GM18505 (cell line): ENCODE results near the gene ZFAND2B.

Source experiments
- ATAC-seq: cut with Tn5 transposase; IDR thresholded peaks from one replicate; pipeline ENCODE4 v1.9.1; 2021; ENCODE audit not compliant: unreplicated experiment
- POLR2A ChIP-seq: IDR thresholded peaks from 4 replicates; pipeline ENCODE4 v1.6.1; 2011; ENCODE audit warnings: borderline replicate concordance; ENCODE audit not compliant: insufficient read depth, insufficient read length; ENCODE audit errors: extremely low read depth

Gene ZFAND2B

GRCh38 chr2:219169930-219170654, 36.5 kb upstream of the ZFAND2B start, which contains the start of gene SLC23A3:
SLC23A3 (minus strand) TSS chr2:219170029; CDS start chr2:219169984, 45 bp downstream.
- no peak for ATAC-seq
- no peak for TF ChIP-seq POLR2A

DNA sequence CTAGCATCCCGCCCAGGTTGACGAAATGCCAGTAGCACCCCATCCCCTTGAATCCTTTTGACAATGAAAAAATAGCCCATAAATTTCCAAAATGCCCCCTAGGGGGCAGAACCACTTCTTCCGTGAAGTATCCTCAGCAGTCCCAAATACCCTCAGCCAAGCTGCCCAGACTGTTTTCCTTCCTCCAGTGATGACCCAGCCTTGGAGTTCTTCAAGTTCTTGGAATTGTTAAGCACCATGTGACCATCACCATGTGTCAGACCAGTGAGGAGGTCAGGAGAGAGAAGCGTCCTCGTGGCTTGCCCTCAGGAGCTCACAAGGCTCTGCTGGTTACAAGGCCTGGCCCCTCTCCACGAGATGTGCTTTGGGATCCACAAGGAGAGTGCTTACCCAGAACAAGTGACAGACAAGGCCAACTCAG, 35.3 kb upstream of the ZFAND2B start:
- no peak for TF ChIP-seq POLR2A
- ATAC-seq, result no peak

GRCh38 chr2:219172231-219173154, 34.1 kb upstream of the ZFAND2B start:
- no peak for TF ChIP-seq POLR2A
- no peak for ATAC-seq

- no peak for TF ChIP-seq POLR2A
- no peak for ATAC-seq
Observed at GRCh38 chr2:219173176-219173575, 33.4 kb upstream of the ZFAND2B start.

- TF ChIP-seq POLR2A, result no peak
- ATAC-seq, result no peak
Observed at GRCh38 chr2:219174146-219174545, 32.4 kb upstream of the ZFAND2B start.

GRCh38 chr2:219174801-219175200, 31.8 kb upstream of the ZFAND2B start:
- ATAC-seq, result no peak
- TF ChIP-seq POLR2A, result no peak

DNA sequence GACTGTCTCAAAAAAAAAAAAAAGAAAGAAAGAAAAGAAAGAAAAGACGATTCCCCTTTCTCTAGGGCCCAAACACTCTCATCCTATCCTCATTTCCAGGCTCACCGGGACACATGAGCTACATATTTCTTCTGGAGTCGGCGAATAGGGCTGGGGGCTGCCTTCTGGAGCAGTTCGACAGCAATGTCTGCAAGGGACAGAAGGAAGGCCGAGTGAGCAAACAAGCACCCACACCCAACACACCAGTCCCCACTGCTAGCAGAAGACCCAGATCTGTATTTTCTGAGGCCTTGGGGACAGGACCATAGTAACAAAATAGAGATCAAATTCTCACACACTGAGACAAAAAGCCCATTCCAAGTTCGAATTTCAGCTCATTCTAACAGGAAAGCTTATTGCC, 31.1 kb upstream of the ZFAND2B start:
- no peak for ATAC-seq
- no peak for TF ChIP-seq POLR2A

- no peak for TF ChIP-seq POLR2A
- peak; percentile 19 for ATAC-seq
Observed at GRCh38 chr2:219175928-219176817, 30.4 kb upstream of the ZFAND2B start.

DNA sequence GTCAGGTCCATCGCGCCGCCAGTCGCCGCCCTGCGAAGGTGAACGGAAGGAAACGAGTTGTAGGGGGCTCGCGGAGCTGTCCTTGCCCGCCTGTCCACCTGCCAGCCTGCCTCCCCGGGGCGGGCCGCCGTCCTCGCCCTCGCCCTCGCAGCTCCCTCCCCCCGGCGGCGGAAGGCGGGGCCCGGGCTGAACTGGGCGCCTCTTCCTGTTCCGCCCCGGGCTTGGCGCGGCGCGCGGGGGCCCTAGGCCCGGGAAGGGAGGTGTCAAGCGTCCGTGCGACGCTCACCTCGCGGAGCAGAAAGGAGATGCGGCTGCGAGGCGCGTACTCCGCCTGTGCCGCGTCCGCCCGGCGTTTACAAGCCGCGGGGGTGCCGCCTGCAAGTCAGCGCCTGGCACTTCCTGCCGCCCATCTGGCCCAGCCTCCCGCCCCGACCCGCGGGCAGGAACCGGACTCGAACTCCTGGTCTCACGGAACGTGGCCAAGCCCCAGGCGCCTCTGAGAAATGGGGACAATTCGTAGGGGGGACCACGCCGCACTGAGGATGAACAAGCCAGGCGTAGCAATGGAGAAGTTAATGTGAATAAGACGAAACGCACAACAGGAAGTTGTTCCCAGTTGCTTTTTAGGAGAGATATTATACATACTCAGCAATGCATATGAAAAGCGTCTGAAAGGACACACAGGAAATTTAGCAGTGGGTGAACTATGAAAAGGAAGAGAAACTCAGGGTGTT, 29.6 kb upstream of the ZFAND2B start, which contains the start of gene CNPPD1:
Gene CNPPD1, minus strand, starts transcription at position 108 of the 734 bp plus-strand sequence. Its CDS starts 97 bp downstream, at position 11.
- peak; percentile 66 for ATAC-seq
- peak; percentile 86 for TF ChIP-seq POLR2A

DNA sequence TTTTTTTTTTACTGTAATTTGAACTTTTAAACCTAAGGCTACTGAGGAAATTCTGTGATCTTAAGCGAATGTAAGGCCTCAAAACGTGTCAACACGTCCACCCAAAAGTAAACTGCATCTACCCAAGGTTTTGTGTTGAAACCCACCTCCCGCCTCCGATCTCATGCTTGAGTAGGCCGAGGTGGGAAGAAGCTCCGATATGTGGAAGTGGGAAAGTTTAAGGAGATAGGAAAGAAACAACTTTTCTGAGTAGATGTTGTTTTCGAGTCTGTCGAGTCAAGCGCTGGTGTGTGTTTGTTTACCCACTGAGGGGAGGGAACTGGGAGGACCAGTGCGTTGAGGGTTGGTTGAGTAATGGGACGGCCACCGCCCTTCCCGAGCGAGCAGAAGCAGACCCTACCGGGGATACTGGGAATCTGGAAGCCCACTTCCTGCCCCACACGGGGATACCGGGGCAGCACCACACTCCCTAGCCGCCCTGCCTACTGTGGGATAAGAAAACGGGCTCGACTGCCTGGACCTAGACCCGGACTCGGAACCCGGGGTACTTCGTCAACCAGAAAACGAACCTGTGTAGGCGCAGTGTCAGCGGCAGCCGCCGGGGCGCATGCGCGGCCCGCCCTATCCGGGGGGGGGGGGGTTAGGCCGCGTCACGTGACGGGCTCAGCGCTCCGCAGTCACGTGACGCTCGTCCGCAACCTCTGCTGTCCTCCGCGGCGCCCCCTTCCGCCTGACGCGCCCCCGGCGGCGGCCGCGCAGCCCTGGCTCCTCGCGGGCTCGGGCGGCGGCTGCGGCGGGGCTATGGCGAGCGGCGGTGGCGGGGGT, 28.8 kb upstream of the ZFAND2B start, which contains the start of gene RETREG2:
Gene RETREG2, plus strand, starts transcription at position 724 of the 825 bp plus-strand sequence. Its CDS starts 78 bp downstream, at position 802.
- peak; percentile 42 for ATAC-seq
- TF ChIP-seq POLR2A, result peak; percentile 96
